Neural crest cell (in vitro differentiated cells): ENCODE results near the gene TWSG1. TPM values are rescaled to one million over a fixed set of nuclear protein-coding genes. Genes with fewer than 3 reads are reported as not detected.
"Not testable (repeated sequence)": the region's sequence is repeated elsewhere in the genome, so short reads cannot be mapped to it uniquely, and the experiment has no call there.

Experiments used
- DNase-seq: peaks from one replicate; pipeline ENCODE4 v3.0.0; 2021; ENCODE audit warnings: low read depth, mixed read lengths, low spot score
- H3K27ac Mint-ChIP-seq: one replicate; pipeline ENCODE4 v1.8.0; 2021; ENCODE audit warnings: mild to moderate bottlenecking, mixed read lengths; ENCODE audit not compliant: unreplicated experiment
- H3K27me3 Mint-ChIP-seq: 2 replicates; pipeline ENCODE4 v1.8.0; 2021; ENCODE audit warnings: low read depth, mild to moderate bottlenecking, mixed read lengths
- H3K36me3 Mint-ChIP-seq: 2 replicates; pipeline ENCODE4 v1.8.0; 2021; ENCODE audit warnings: low read depth, mild to moderate bottlenecking, mixed read lengths
- H3K4me1 Mint-ChIP-seq: 2 replicates; pipeline ENCODE4 v1.8.0; 2021; ENCODE audit warnings: mixed read lengths
- H3K4me3 Mint-ChIP-seq: one replicate; pipeline ENCODE4 v1.8.0; 2021; ENCODE audit warnings: mild to moderate bottlenecking, mixed read lengths
- H3K9me3 Mint-ChIP-seq: 2 replicates; pipeline ENCODE4 v1.8.0; 2021; ENCODE audit warnings: mixed read lengths
- CTCF ChIP-seq: fragments of 200-600 bp; sonication (generic); conservative IDR thresholded peaks from 2 replicates; pipeline ENCODE4 v1.5.0; 2021; ENCODE audit warnings: antibody characterized with exemption, mild to moderate bottlenecking
- total RNA-seq: library from RNA; stranded (reverse); gene quantifications from 2 replicates; pipeline ENCODE4 v1.2.1, GENCODE V29; 2021

The TWSG1 gene
- total RNA-seq, 1 donor from 2014 or later: 50.4 TPM

- no peaks in the 10 kb centered on the region for H3K27me3 Mint-ChIP-seq
- no peak for DNase-seq
- no peaks in the 10 kb centered on the region for H3K4me1 Mint-ChIP-seq
- no peaks in the 10 kb centered on the region for H3K36me3 Mint-ChIP-seq
- no peak overlapping the region for H3K27ac Mint-ChIP-seq
- no peak overlapping the region for H3K4me3 Mint-ChIP-seq
- TF ChIP-seq CTCF: no peak
- H3K9me3 Mint-ChIP-seq: peaks cover 9% of the 10 kb centered on the region
Observed at GRCh38 chr18:9449600-9450414, 115.2 kb downstream of the TWSG1 start.

GRCh38 chr18:9450920-9451319, 116.3 kb downstream of the TWSG1 start:
- not testable (repeated sequence) for H3K27ac Mint-ChIP-seq, H3K4me3 Mint-ChIP-seq, H3K36me3 Mint-ChIP-seq, H3K27me3 Mint-ChIP-seq, DNase-seq, H3K4me1 Mint-ChIP-seq
- peaks cover 13% of the 10 kb centered on the region for H3K9me3 Mint-ChIP-seq

Other genes starting within 250 kb of the TWSG1 start
- gene NDUFV2, start 232.1 kb upstream of the TWSG1 start, total RNA-seq: 143 and 144 TPM in 2 replicates
- gene ANKRD12, start 198.0 kb upstream of the TWSG1 start, total RNA-seq: 30.2 and 30.9 TPM in 2 replicates
- 47.0 and 51.9 TPM in 2 replicates for gene RALBP1, start 140.7 kb downstream of the TWSG1 start, total RNA-seq